Islet precursor cell (in vitro differentiated cells): ENCODE measurements around the gene TARBP1.

Source experiments
- DNase-seq: peaks from one replicate; pipeline ENCODE4 v3.0.0-alpha.2; 2018

The TARBP1 gene

GRCh38 chr1:234504251-234504650, 25.3 kb upstream of the TARBP1 start:
- peak; percentile 10 for DNase-seq

- peak; percentile 8 for DNase-seq
Measured at GRCh38 chr1:234503193-234504050, 24.4 kb upstream of the TARBP1 start.

GRCh38 chr1:234502785-234503184, 23.8 kb upstream of the TARBP1 start:
- no peak for DNase-seq

- peak; percentile 16 for DNase-seq
Measured at GRCh38 chr1:234500269-234500668, 21.3 kb upstream of the TARBP1 start.

GRCh38 chr1:234499943-234500245, 20.9 kb upstream of the TARBP1 start:
- DNase-seq: no peak

DNA sequence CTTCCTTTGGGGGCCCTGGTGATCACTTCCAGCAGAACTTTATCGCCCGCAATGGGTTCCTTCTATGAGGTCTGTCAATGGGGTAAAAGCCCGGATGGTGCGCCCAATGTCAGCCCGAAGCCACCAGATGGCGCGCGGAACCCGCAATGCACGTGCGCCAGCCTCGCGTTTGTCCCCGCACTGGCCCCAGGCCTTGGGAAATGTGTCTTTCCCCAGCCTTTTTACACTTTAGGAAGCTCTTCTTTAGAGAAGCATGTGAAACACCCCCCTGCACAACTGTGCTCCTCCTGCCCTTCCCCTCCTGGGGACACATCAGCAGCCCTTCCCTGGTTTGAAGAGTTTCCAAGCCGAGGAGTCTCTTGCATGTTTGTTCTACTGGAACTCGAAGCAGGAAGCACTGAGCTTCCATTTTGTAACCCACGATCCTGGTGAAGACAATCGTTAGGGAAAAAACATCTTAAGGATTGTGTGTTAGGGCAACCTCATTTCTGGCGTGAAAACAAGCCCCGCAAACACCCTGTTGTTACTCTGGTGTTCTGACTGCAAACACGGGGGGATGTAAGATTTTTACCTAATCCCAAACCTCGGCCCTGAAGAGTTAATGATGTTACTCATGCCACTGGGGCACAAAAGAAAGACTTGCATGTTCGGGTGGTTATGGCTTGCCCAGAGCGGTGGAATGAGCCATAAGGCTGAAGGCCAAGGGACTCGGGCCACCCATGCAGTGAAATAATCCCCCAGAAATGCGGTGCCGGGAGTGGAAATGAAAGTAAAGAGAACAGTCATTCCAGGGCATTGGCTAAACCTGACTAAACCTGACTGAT, 20.4 kb upstream of the TARBP1 start:
- DNase-seq: peak; percentile 92

- no peak for DNase-seq
Measured at GRCh38 chr1:234498448-234499118, 19.6 kb upstream of the TARBP1 start.

DNA sequence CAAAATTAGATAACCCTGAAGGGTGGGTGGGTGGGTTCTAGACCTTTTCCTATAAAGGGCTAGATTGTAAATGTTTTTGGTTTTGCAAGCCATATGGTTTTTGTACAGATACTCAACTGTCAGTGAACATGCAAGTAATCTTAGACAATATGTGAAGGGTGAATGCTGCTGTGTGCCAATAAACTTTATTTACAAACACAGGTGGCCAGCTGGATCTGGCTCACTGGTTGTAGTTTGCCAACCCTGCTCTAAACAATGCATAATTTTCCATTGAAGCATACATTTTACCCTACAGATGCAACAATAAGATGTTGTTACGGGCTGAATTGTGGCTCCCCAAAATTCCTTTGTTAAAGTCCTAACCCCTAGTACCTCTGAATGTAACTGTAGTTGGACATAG, 18.6 kb upstream of the TARBP1 start:
- DNase-seq: peak; percentile 2

GRCh38 chr1:234495231-234495990, 16.4 kb upstream of the TARBP1 start:
- DNase-seq: peak; percentile 73

GRCh38 chr1:234494049-234494448, 15.1 kb upstream of the TARBP1 start:
- no peak for DNase-seq

DNA sequence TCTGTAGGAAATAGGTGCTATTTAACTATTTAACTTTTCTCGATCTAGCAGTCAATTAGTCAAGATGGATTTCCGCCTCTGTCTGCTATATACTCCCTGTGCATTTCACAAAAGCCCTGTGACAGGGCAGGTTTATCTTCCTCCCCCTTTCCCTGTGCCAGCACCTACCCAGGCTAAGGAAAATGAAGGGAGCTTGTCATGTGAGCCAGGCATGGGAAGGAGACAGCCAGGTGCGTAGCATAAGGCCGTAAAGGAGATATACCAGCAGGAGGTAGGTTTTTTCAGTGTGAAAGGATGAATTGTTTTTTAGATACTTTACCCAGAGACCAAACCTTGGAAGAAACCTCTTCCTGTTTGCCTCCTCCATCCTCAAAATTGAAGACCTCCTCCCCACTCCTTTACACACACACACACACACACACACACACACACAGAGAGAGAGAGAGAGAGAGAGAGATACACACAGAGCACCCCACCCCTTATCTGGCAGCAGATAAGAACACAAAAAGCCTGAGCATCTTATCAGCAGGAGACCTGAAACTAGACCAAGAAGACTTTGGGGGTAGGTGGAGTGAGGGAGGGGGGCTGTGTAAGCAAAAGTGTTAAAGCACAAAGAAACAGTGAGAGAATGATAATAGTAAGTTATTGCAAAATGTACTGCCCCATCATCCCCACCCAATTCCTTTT, 12.0 kb upstream of the TARBP1 start:
- DNase-seq: no peak

DNA sequence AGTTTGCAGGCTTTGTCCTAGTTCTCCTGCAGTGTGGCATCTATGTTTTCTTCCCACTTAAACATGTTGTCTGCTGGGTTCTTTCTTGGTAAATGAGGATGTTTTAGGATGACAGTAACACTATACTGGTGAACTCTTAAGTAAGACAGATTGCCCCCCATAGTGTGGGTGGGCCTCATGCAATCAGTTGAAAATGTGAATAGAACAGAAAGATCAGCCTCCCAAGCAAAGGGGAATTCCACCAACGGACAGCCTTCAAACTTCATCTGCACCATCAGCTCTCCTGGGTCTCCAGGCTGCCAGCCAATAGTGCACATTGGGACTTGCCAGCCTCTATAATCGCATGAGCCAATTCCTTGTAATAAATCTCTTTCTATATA, 10.7 kb upstream of the TARBP1 start:
- no peak for DNase-seq

DNA sequence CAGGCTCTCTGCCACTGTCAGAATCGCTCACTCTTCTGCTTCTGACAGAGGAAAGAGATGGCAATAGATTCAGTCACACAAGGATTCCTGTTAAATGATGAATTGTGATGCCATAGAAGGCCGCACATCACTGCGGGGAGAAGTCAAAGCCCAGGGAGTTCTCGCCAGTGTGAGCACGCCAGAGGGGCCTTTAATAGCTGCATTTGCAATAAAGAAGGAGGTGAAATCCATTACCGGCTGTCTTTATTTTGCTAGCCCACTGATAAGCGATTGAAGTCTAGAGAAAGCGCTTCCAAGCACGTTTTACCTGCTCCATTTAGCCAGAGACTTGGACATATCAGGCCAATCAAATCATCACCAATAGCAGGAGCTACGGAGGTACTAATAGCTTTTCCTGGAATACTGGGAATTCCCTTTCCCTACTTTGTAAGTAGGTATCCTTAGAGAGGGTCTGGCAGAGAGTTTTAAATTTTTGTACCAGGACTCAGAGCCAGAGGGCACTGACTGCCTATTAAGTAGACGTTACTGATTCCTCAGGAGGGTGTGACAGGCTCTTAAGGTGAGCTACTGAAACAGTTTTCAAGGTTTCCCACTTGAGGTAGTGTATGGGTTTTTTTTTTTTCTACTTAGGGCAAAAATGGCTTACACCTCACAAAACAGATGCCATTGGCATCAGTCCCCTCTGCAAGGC, 10.2 kb upstream of the TARBP1 start:
- peak; percentile 71 for DNase-seq

DNA sequence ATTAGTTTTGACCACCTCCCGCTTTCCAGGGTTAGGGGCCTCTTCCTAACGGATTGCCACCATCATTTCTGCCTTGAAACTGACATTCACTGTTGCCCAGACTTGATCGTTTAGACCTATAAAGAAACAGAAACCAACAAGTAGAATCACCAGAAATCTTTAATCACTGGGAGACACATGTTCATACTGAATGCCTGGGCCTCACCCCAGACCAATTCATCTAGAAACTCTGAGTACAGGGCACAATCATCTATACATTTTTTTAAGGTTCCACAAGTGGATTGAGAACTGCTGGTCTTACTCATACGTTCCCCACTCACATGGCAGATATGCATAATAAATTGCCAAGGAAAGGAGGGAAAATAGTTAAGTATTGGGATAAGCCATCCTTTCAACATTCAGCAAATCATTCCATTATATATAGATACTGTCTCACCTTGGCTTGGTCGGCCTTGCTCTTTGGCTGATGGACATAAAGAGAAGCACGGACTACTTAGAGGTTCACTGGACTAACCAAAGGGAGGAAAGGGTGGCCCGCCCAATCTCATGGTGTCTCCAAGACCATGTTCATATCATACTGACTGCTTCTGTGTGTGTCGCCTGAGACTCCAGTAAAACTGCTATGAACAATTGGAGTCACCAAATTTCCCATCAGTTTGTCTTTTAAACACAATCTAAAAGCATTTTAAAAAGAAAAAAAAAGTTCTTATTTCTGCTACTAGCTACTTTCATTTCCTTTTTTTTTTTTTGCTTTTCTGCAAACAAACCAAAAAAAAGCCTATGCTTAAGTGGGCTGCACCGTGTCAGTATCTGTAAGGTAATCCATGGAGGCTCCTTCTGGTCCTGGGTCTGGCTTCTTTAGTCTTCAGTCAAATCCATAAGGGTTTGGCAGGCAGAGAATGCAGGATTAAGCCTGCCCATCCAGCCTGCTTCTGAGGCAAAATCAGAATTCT, 9.4 kb upstream of the TARBP1 start:
- no peak for DNase-seq

GRCh38 chr1:234486858-234487840, 8.2 kb upstream of the TARBP1 start:
- no peak for DNase-seq

- DNase-seq: no peak
Measured at GRCh38 chr1:234484991-234485739, 6.2 kb upstream of the TARBP1 start.

- DNase-seq: no peak
Measured at GRCh38 chr1:234484218-234484617, 5.2 kb upstream of the TARBP1 start.

DNA sequence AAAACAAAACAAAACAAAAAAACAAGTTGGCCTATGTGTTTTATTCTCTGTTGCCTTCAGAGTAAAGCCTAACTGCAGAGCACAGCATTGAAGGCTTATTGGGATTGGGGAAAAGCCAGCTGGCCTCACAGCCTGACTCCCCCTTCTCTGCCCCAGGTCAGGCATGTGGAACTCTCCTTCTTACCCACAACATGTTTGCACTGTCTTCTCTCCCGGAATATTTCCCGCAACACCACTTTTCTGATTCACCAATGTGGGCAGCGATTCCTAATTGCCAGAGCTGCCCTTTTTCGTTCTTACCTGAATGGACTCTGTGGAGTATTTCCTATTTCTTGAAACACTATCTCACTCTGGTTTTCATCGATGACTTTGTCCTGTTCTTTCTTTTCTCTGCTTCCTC, 2.8 kb upstream of the TARBP1 start:
- no peak for DNase-seq
